ENCODE results near the gene PHF10.

GRCh38 chr6:169701954-169702839 is 22.1 kb downstream of the PHF10 start, which contains the start of the genes C6orf120 and WDR27:
- TF ChIP-seq POLR2AphosphoS5 (IDR thresholded peaks at IDR 0.05; ENCODE audit: borderline replicate concordance, low read depth, low read length) (peak; percentile 99), EZH2 (IDR thresholded peaks at IDR 0.05) (no peak), FOXP2 (optimal IDR thresholded peaks at IDR 0.05; ENCODE audit: control extremely low read depth, extremely low read length, insufficient read depth) (peak; percentile 25)

Measured in SK-N-MC (cell line).